Endothelial cell of umbilical vein (primary cell): ENCODE data around the gene ASPHD1. TPM values are rescaled to one million over a fixed set of nuclear protein-coding genes. Genes with fewer than 3 reads are reported as not detected.
"Not testable (repeated sequence)": the region's sequence is repeated elsewhere in the genome, so short reads cannot be mapped to it uniquely, and the experiment has no call there.

Source experiments
- BruUV-seq: library from RNA; stranded (reverse); fragments of 400-500 nt; replicated peaks from 2 replicates; lab custom pipeline; 2021; lab: Mats Ljungman, UMichigan
- CTCF ChIA-PET: fragments of 300-600, 350-600 bp; sonication (Branson Sonifier 250); formaldehyde crosslinking; loops from one replicate; lab custom pipeline; 2021; ENCODE audit warnings: antibody characterized with exemption, inconsistent platforms; lab: Charles Lee
- POLR2A ChIA-PET: fragments of 300-600, 350-600 bp; sonication (Branson Sonifier 250); formaldehyde crosslinking; loops from one replicate; lab custom pipeline; 2021; ENCODE audit warnings: antibody characterized with exemption, inconsistent platforms; lab: Charles Lee
- DNase-seq: peaks from one replicate; pipeline ENCODE4 v3.0.0-alpha.2; 2011; ENCODE audit warnings: low read depth, low spot score
- FAIRE-seq: peaks from 2 replicates; lab custom pipeline; 2011; peaks lifted over from hg19 to GRCh38; lab: Jason Lieb, UNC
- H2AFZ ChIP-seq: 2 replicates; pipeline ENCODE4 v1.6.0; 2012; ENCODE audit warnings: low read depth, low read length, control low read depth, inconsistent platforms
- H3K27ac ChIP-seq: 2 replicates; pipeline ENCODE4 v1.5.1; 2011; ENCODE audit warnings: low read depth, mild to moderate bottlenecking, control low read depth, low read length, moderate library complexity; ENCODE audit not compliant: insufficient read depth
- H3K27me3 ChIP-seq, 2 experiments: 2 replicates each; pipeline versions ENCODE4 v1.6.0 to v1.6.1; 2011; ENCODE audit warnings: low read length in 2 of 2, mixed read lengths in 1 of 2; ENCODE audit not compliant: control insufficient read depth in 2 of 2, insufficient read depth in 2 of 2
- H3K36me3 ChIP-seq, 2 experiments: 2 replicates in 1 of 2; 3 replicates in 1 of 2; pipeline ENCODE4 v1.5.1; 2011; ENCODE audit warnings: low read length in 2 of 2, mild to moderate bottlenecking in 1 of 2, moderate library complexity in 1 of 2; ENCODE audit not compliant: control insufficient read depth in 2 of 2, insufficient read depth in 2 of 2; ENCODE audit errors: extremely low read depth in 1 of 2
- H3K4me1 ChIP-seq: 3 replicates; pipeline ENCODE4 v1.5.1; 2011; ENCODE audit warnings: mild to moderate bottlenecking, low read length; ENCODE audit not compliant: control insufficient read depth, insufficient read depth; ENCODE audit errors: extremely low read depth
- H3K4me2 ChIP-seq: 2 replicates; pipeline ENCODE4 v1.6.1; 2011; ENCODE audit warnings: low read length, control low read depth, mixed read lengths; ENCODE audit not compliant: insufficient read depth
- H3K4me3 ChIP-seq, 3 experiments: fragments of 200-600 bp in 1 of 3; sonication (generic), shearing (Covaris generic) in 1 of 3; replicated peaks in 1 of 3; 2 replicates each; pipeline ENCODE4 v1.5.1; 2011 to 2016; ENCODE audit warnings: control low read depth in 3 of 3, low read length in 3 of 3, mild to moderate bottlenecking in 2 of 3, inconsistent platforms in 1 of 3, low read depth in 1 of 3, moderate library complexity in 1 of 3; ENCODE audit not compliant: insufficient read depth in 1 of 3
- H3K79me2 ChIP-seq: 2 replicates; pipeline ENCODE4 v1.6.0; 2012; ENCODE audit warnings: low read length, inconsistent platforms; ENCODE audit not compliant: control insufficient read depth, insufficient read depth
- H3K9ac ChIP-seq: replicated peaks from 2 replicates; pipeline ENCODE3; 2011; ENCODE audit warnings: low read length, control low read depth; ENCODE audit not compliant: insufficient read depth; ENCODE audit errors: extremely low read depth
- H3K9me1 ChIP-seq: replicated peaks from 3 replicates; pipeline ENCODE4 v1.6.0; 2011; ENCODE audit warnings: mild to moderate bottlenecking, low read length; ENCODE audit not compliant: control insufficient read depth, insufficient read depth; ENCODE audit errors: extremely low read depth
- H3K9me3 ChIP-seq: replicated peaks from 2 replicates; pipeline ENCODE4 v1.5.1; 2012; ENCODE audit warnings: low read length, inconsistent platforms; ENCODE audit not compliant: control insufficient read depth, insufficient read depth
- H4K20me1 ChIP-seq: replicated peaks from 2 replicates; pipeline ENCODE3; 2011; ENCODE audit warnings: mild to moderate bottlenecking, low read length; ENCODE audit not compliant: control insufficient read depth, insufficient read depth; ENCODE audit errors: extremely low read depth
- CTCF ChIP-seq, 2 donors: IDR thresholded peaks; 1 replicate in 1 of 2; 2 replicates in 1 of 2; pipeline ENCODE4 v1.5.1; 2011; ENCODE audit warnings: low read length in 2 of 2, mild to moderate bottlenecking in 2 of 2, moderate library complexity in 2 of 2, control low read depth in 1 of 2, inconsistent platforms in 1 of 2, low read depth in 1 of 2; ENCODE audit not compliant: insufficient read depth in 1 of 2; ENCODE audit errors: extremely low read depth in 1 of 2
- EZH2 ChIP-seq: IDR thresholded peaks from 2 replicates; pipeline ENCODE4 v1.6.1; 2012; ENCODE audit warnings: borderline replicate concordance, low read depth, mild to moderate bottlenecking, moderate library complexity, low read length, inconsistent platforms; ENCODE audit not compliant: severe bottlenecking
- FOS ChIP-seq: IDR thresholded peaks from 2 replicates; pipeline ENCODE4 v1.6.1; 2011; ENCODE audit warnings: mild to moderate bottlenecking, low read length, moderate library complexity, borderline replicate concordance; ENCODE audit not compliant: insufficient read depth
- GATA2 ChIP-seq: IDR thresholded peaks from 2 replicates; pipeline ENCODE4 v1.7.0; 2011; ENCODE audit warnings: low read depth, mild to moderate bottlenecking, moderate library complexity, mixed read lengths, low read length; ENCODE audit not compliant: insufficient read length, insufficient read depth
- JUN ChIP-seq: IDR thresholded peaks from 2 replicates; pipeline ENCODE4 v1.6.1; 2011; ENCODE audit warnings: borderline replicate concordance, low read depth; ENCODE audit not compliant: insufficient read length, insufficient read depth
- MYC ChIP-seq: IDR thresholded peaks from one replicate; pipeline ENCODE4 v1.6.1; 2011; ENCODE audit warnings: mild to moderate bottlenecking, low read depth, low read length
- POLR2A ChIP-seq: IDR thresholded peaks from 2 replicates; pipeline ENCODE4 v1.6.1; 2012; ENCODE audit warnings: low read depth, mild to moderate bottlenecking, control low read depth, low read length
- POLR2AphosphoS5 ChIP-seq: IDR thresholded peaks from 2 replicates; pipeline ENCODE4 v1.6.1; 2012; ENCODE audit warnings: low read depth, mild to moderate bottlenecking, control low read depth, low read length, moderate library complexity; ENCODE audit not compliant: insufficient read depth
- dilution Hi-C: fragments of 300-500 bp; cut with MboI; formaldehyde crosslinking; loops from one replicate; pipeline ENCODE4 v1.15.0; 2019; ENCODE audit warnings: low sequenced_read_pairs; ENCODE audit not compliant: extremely low pct_ligation_motif_present
- intact Hi-C: fragments of 100-400 bp; cut with micrococcal nuclease; formaldehyde crosslinking; loops from one replicate; pipeline ENCODE4 v1.10.0; 2022
- polyA plus RNA-seq, 4 experiments: library from polyadenylated mRNA; depleted of rRNA in 3 of 4; stranded (reverse) in 3 of 4; unstranded in 1 of 4; fragments of >200 nt; gene quantifications; 2 replicates each; pipeline versions ENCODE4 v1.2.1 to v1.2.3, GENCODE V29; 2011 to 2012; ENCODE audit warnings: missing spikeins in 1 of 4
- total RNA-seq: library from RNA; stranded (reverse); gene quantifications from 2 replicates; pipeline ENCODE4 v1.2.3, GENCODE V29; 2021
- TF ChIP-seq, protein P1 (sequence below): IDR thresholded peaks from 2 replicates; pipeline ENCODE4 v1.6.1; 2011; ENCODE audit not compliant: insufficient read depth, insufficient read length

ASPHD1 gene
- total and polyA plus RNA-seq, 2 donors (not counting 3 experiments of a cell fraction or from before 2014, with no cell fraction given), result 0.90 to 1.2 TPM

GRCh38 chr16:29883987-29884386 lies 16.3 kb upstream of the ASPHD1 start:
- no TSS peak for BruUV-seq
- POLR2A ChIA-PET, result no interaction called here
- Histone ChIP-seq H3K36me3 (no peaks in the 10 kb centered on the region), H3K9me1 (no peaks in the 10 kb centered on the region), H3K4me2 (no peak overlapping the region), H3K4me3 (no peak overlapping the region), H3K9ac (no peak overlapping the region), H3K27ac (no peak overlapping the region), H3K9me3 (no peaks in the 10 kb centered on the region), H3K27me3 (no peaks in the 10 kb centered on the region), H2AFZ (no peak overlapping the region), H4K20me1 (no peaks in the 10 kb centered on the region), H3K79me2 (no peaks in the 10 kb centered on the region), H3K4me1 (no peaks in the 10 kb centered on the region)
- intact Hi-C loops, result no loop called here
- CTCF ChIA-PET, result interaction anchor here (1.0 to 1.3 kb wide), 2 partner anchors 36 to 94 kb away, joined by 3 read pairs; partner anchors contain the start of gene KIF22
- DNase-seq, result no peak
- no peak for TF ChIP-seq EZH2
- TF ChIP-seq MYC, result no peak
- TF ChIP-seq GATA2, result no peak
- TF ChIP-seq, protein P1, sequence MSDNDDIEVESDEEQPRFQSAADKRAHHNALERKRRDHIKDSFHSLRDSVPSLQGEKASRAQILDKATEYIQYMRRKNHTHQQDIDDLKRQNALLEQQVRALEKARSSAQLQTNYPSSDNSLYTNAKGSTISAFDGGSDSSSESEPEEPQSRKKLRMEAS, result no peak
- TF ChIP-seq POLR2A, result no peak
- no peak for TF ChIP-seq CTCF (IDR thresholded peaks at IDR 0.05; ENCODE audit: extremely low read depth in 1 of 2, insufficient read depth in 1 of 2, low read depth in 1 of 2, low read length in 2 of 2)
- no peak for TF ChIP-seq JUN
- TF ChIP-seq FOS, result no peak
- TF ChIP-seq POLR2AphosphoS5, result no peak
- dilution Hi-C loops, result no loop called here
- FAIRE-seq, result no peak

GRCh38 chr16:29889372-29889771 lies 10.9 kb upstream of the ASPHD1 start:
- FAIRE-seq, H3K36me3 ChIP-seq, H3K27me3 ChIP-seq, H3K4me3 ChIP-seq, H3K9me3 ChIP-seq, POLR2A ChIA-PET, H4K20me1 ChIP-seq, intact Hi-C loops, H3K79me2 ChIP-seq, dilution Hi-C loops, BruUV-seq, H2AFZ ChIP-seq, H3K4me2 ChIP-seq, H3K9me1 ChIP-seq, H3K27ac ChIP-seq, H3K9ac ChIP-seq, DNase-seq, H3K4me1 ChIP-seq: not testable (repeated sequence)
- CTCF ChIA-PET, result interaction anchor here (0.8 to 1.0 kb wide), 2 partner anchors 11 to 99 kb away, joined by 3 to 4 read pairs; partner anchors contain the start of genes ASPHD1 and KIF22
